Measurements from ENCODE around the gene PDE4D. TPM values are rescaled to one million over a fixed set of nuclear protein-coding genes. Genes with fewer than 3 reads are reported as not detected.
A peak's percentile ranks its signal among the peaks of the same experiment; 100 is the strongest.
"Not testable (repeated sequence)": the region's sequence is repeated elsewhere in the genome, so short reads cannot be mapped to it uniquely, and the experiment has no call there.

PDE4D gene
- total RNA-seq, 1 experiment from 2014 or later = 1.0 TPM

GRCh38 chr5:58953218-58953617, 940.3 kb downstream of the PDE4D start:
- DNase-seq (ENCODE audit: low read depth) = not testable (repeated sequence)

DNA sequence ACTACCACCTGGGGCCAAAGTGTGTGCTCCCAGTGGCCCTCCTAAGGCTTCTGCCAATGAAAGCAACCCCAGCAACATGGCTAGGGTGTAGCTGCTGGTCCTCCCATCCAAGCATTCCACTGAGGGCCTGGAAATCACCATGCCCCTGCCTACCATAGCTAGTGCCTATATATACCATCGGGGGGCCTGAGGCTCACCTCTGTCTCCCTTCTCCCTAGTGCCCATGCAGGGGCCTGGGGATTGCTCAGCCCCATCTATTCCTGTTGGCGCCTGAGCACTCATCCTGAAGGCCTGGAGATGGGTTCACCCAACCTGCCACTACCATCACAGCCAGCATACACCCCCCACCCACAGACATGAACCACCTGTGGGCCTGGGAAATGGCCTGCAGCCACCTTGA, 943.3 kb downstream of the PDE4D start:
- no peak for DNase-seq (ENCODE audit: low read depth)

GRCh38 chr5:58946230-58946629, 947.3 kb downstream of the PDE4D start:
- no peak for DNase-seq (ENCODE audit: low read depth)

DNA sequence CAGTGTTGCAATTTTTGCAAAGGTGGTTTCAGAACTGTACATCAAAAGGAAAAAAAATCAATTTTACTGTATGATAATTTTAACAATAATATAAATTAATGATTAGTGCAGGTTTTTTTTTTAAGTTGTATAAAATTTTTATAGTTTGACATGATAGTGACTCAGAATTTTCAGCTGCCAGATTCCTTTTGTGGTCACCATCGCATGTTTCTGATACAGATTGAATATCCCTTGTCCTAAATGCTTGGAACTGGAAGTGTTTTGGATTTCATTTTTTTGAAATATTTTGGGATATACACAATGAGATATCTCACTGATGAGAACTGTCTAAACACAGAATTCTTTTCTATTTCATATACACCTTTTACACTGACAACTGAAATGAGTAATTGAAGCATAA, 949.3 kb downstream of the PDE4D start:
- DNase-seq (ENCODE audit: low read depth) = no peak

- peak; percentile 52 for DNase-seq (ENCODE audit: low read depth)
Observed at GRCh38 chr5:58940446-58940845, 953.1 kb downstream of the PDE4D start.

DNA sequence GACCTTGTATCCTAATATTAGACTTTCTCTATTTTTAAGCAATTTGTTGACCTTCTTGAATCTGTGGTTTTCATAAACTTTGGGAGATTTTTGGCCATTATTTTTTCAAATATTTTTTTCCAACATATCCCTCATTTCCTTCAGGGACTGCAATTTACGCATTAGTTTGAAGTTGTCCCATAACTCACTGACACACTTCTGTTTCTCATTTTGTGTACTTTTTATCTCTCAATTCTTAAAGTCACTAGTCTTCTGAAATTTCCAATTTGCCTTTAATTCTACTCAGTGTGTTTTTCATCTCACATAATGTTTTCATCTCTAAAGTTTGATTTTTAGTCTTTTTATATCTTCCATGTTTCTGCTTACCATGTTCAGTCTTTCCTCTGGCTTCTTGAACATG, 953.9 kb downstream of the PDE4D start:
- DNase-seq (ENCODE audit: low read depth) = no peak

GRCh38 chr5:58938563-58939424, 954.7 kb downstream of the PDE4D start:
- no peak for DNase-seq (ENCODE audit: low read depth)

DNA sequence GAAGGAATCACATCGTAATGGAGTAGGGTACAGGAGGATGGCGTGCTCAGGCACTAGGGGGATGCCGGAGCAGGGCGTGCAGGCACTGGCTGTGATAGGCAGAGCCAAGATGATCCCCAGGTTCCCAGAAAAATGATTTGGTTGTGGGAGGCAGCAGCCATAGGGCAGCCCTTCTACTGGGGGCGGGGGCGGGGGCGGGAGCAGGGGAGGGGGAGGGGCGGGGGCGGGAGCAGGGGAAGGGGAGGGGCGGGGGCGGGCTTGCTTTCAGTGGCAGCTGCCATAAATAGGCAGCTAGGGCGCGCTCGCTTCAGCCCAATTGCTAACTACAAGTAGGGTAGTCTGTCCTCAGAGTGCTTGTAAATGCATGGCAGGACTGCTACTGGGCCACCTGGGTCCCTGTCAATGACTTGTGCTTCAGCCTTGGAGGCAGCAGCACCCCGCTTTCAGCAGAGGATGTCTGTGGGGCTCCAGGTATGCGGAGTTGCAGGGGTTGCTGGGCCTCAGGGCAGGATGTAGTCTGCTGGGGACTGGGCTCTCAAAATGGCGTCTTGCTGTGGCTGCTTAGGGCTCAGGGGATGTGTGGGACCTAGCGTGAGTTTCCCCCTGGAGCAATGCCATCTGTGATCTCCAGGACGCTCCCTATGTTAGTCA, 956.4 kb downstream of the PDE4D start:
- no peak for DNase-seq (ENCODE audit: low read depth)

DNA sequence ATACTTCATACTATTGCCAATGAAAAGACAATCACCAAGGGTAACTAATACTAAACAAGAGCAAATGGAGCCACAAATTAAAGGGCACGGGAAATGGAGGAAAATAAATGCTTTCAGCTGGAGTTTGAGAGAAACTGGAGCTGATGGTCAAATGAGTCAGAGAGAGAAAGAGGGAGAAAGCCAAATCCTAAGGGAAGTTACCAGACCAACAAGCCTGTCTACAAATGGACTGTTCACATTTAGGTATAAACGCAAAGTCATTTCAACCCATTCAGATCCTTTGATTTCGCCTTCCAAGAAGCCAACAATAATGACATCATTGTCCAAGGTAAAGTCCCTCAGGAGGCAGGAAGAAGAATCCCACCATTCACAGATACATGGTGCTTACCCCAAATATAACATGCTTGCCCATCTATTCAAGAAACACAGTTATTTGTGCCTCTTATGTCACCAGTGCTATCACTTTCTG, 958.9 kb downstream of the PDE4D start:
- DNase-seq (ENCODE audit: low read depth) = peak; percentile 25

- DNase-seq (ENCODE audit: low read depth) = no peak
Observed at GRCh38 chr5:58933891-58934628, 959.5 kb downstream of the PDE4D start.

DNA sequence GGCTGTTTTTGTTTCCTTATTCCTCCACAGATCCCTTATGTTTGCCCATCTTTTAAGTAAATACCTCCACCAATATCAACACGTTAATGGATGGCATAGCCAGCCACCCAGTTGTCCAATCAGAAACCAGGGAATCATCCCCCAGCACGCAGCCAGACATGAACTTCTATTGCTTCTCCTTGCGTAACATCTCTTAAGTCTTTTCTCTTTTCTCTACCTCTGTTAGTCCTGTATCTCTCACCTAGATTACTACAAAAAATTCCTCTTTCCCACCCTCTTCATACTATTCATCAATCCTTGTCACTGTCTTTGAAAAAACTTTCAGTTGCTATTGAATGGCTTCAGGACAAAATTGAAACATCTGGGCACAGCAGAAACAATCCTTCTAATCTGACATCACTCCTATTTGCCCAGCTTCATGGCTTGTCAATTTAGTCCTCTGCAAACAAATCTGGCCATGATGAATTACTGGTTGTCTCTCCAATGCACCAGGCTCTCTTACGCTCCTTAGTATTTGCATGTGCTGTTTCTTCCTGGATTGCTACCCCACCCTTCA, 961.4 kb downstream of the PDE4D start:
- no peak for DNase-seq (ENCODE audit: low read depth)

DNA sequence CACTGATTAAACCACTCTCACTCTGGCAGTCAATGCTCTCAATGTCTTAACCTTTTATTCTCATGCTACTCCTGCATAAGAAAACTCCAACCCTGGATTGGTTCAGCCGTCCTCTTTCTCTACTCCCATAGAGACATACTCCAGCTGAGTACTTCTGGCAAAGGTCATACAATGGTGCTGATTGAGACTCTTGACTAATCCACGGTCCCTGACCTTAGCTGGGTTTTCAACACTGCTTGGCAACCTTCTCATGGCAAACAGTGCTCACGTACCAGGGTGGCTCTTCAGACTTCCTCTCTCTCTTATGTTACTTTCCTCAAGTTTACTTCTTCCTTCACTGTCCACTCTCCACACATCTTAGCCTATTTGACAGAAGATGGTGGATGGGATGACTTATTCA, 963.0 kb downstream of the PDE4D start:
- DNase-seq (ENCODE audit: low read depth) = no peak

- peak; percentile 18 for DNase-seq (ENCODE audit: low read depth)
Observed at GRCh38 chr5:58929726-58930125, 963.8 kb downstream of the PDE4D start.

GRCh38 chr5:58927938-58928337, 965.6 kb downstream of the PDE4D start:
- DNase-seq (ENCODE audit: low read depth) = no peak

DNA sequence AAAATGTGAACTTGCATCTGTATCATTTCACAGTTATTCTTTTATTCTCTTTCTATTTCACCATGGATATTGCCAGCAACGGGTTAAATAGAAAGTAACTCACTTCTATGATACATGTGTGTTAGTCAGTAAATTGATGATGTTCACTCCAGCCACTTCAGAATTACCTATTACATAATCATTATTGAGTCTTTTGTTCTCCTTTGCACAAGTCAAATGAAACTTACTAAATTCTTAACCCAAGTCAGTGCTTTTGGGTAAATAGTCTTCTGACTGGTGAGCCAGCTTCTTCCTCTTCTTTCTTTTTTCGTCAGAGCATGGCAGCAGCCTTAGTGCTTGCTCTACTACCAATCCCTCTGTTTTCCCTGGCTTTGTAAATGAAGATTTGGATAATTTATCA, 966.3 kb downstream of the PDE4D start:
- DNase-seq (ENCODE audit: low read depth) = no peak

DNA sequence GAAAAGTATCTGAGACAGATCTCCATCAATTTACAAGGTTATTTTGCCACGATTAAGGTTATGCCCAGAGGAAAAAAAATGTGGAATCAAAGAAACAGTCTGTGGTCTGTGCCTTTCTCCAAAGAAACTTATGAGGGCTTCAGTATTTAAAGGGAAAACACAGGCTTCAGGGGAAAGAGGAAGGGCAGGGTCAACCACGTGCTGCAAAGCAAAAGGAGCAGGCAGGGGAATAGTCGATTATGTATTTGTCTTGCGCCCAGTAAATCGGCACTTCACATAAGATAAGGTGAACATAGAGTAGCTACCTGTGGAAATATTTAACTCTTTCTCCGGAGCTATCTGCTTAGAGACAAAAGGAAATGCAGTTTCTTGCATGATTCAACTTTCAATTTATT, 967.0 kb downstream of the PDE4D start:
- no peak for DNase-seq (ENCODE audit: low read depth)

DNA sequence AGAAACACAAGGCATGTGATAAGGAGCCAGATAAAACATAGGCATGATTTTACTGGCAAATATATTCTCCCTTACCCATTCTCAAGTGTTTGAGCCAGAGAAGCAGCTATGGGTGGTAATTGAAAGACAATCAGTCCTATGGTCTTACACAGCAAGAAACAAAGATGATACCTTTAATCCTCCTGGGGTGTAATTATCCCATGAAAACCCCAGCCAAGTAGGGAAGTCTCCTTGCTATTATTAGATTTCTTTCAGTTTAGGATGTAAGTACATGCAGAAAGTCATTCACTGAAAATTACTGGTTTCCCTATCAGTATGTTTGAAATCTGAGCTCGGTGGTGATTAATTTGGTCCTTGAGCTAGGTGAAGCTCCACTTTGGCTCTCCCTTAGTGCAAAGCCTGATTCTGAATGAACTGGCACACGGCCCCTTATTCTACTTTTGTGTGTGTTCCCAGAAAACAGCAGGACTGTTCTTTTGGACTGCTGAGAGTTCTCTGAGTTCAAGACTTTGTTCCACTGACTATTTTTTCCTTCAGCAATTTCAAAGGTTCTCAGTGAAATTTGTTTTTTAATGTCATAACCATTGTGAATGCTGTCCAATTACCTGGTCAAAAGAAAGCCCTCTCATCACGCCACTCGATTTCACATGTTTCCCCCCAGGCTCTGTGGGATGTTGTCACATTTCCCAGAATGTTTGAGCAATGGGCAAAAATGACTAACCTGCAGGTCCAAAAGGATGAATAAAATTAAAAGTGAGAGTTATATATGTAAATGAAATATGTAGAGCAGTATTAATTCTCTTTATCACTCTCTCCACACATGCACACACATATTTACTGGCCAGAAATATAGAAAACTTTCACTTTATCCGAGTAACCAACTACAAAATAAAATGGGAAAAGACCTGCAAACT, 967.6 kb downstream of the PDE4D start:
- no peak for DNase-seq (ENCODE audit: low read depth)

- DNase-seq (ENCODE audit: low read depth) = no peak
Observed at GRCh38 chr5:58924306-58924705, 969.2 kb downstream of the PDE4D start.

GRCh38 chr5:58923355-58923754, 970.2 kb downstream of the PDE4D start:
- DNase-seq (ENCODE audit: low read depth) = no peak

DNA sequence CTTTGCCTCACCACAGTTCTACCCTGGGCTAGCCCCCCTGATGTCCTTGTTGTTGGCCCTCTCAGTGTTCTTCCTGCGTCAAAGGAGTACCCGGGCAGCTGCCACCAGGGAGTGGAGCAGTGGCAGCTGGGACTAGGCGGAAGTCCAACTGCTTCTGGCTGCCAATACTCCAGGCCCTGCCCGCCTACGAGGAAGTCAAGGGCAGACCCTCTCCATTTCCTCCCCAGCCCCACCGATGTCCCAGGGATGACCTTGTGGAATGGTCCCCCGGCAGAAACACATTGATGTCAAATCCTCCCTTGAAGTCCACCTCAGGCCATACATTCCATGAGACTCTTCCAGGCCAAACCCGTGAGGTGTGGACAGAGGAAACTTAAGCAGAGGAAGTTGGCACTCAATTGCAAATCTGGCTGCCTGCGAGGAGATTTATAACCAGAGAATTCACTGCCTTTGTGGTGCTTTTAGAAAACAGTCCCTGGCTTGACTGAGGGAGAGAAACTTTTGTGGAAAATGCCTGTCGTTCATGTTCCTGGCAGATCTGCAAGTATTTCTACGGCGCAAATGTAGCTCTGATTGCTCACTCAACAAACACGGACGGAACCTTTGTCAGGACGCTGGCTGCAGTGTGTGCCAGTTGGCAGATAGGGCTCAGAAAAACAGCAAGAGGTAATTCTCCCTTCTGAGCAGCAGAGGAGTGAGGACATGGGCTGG, 970.9 kb downstream of the PDE4D start:
- no peak for DNase-seq (ENCODE audit: low read depth)

Data from HT1080 (cell line).